ENCODE measurements around the gene SLC2A13.
"Not testable (repeated sequence)": the region's sequence is repeated elsewhere in the genome, so short reads cannot be mapped to it uniquely, and the experiment has no call there.

SLC2A13 gene

GRCh38 chr12:40034712-40035111 is 71.2 kb downstream of the SLC2A13 start:
- Histone ChIP-seq H3K4me3 (ENCODE audit: low read depth, low read length) (no peak overlapping the region), H3K27ac (no peak overlapping the region), H3K27me3 (replicated peaks) (no peaks in the 10 kb centered on the region), H3K36me3 (replicated peaks) (no peaks in the 10 kb centered on the region)
- in situ Hi-C loops (cut with HindIII; ENCODE audit: low pct_ligation_motif_present, low sequenced_read_pairs), result no loop called here
- no peak for DNase-seq
- no peak for TF ChIP-seq CTCF (IDR thresholded peaks at IDR 0.05; ENCODE audit: low read depth, low read length, missing control alignments)

GRCh38 chr12:40034156-40034555 is 71.7 kb downstream of the SLC2A13 start:
- in situ Hi-C loops (cut with HindIII; ENCODE audit: low pct_ligation_motif_present, low sequenced_read_pairs), result no loop called here
- TF ChIP-seq CTCF (IDR thresholded peaks at IDR 0.05; ENCODE audit: low read depth, low read length, missing control alignments), result no peak

GRCh38 chr12:40033242-40033630 is 72.6 kb downstream of the SLC2A13 start:
- TF ChIP-seq CTCF (IDR thresholded peaks at IDR 0.05; ENCODE audit: low read depth, low read length, missing control alignments), result no peak
- no peak for DNase-seq
- no peaks in the 10 kb centered on the region for H3K36me3 ChIP-seq (replicated peaks)
- in situ Hi-C loops (cut with HindIII; ENCODE audit: low pct_ligation_motif_present, low sequenced_read_pairs), result no loop called here
- H3K4me3 ChIP-seq (ENCODE audit: low read depth, low read length), result no peak overlapping the region
- no peaks in the 10 kb centered on the region for H3K27me3 ChIP-seq (replicated peaks)
- no peak overlapping the region for H3K27ac ChIP-seq

More at GRCh38 chr12:40034156-40034555, 71.7 kb downstream of the SLC2A13 start:
- Histone ChIP-seq H3K36me3 (replicated peaks) (no peaks in the 10 kb centered on the region), H3K4me3 (ENCODE audit: low read depth, low read length) (no peak overlapping the region), H3K27ac (no peak overlapping the region), H3K27me3 (replicated peaks) (no peaks in the 10 kb centered on the region)
- no peak for DNase-seq

DNA sequence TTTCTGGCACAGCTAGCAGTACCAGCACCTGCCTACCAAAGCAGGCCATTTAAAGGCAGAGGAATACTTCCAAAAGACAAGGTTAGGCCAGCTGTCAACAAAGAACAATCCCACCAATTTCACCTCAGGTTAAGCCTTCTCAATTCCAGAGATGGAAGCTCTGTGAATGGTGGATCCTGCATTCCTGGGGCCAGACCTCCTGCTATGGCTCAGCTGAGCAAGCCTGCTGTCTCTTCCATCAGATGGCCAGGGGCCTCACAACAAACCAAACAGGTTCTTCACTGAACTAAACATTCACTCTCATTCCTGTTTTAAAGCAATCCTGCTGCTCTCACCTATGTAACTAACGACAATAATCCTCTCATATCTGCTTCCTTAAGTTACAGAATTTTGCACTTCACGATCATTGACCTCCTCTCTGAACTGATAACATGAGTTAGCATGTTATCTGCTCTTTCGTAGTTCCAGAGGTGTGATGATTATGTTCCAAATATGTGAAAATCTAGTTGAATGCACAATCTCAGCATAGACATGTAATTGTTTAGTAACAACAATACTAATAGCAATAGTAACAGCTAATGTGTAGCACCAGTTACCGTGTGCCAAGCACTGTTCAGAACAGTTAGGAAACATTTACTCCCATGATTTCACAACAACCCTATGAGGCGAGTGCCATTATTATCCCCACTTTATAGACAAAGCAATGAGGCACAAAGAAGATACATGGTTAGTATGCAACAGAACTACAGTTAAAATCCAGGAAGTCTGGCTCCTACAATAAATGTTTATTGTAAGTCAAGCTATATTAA is 73.2 kb downstream of the SLC2A13 start:
- DNase-seq, result no peak
- Histone ChIP-seq H3K4me3 (ENCODE audit: low read depth, low read length) (no peak overlapping the region), H3K27me3 (replicated peaks) (no peaks in the 10 kb centered on the region), H3K36me3 (replicated peaks) (no peaks in the 10 kb centered on the region), H3K27ac (no peak overlapping the region)
- TF ChIP-seq CTCF (IDR thresholded peaks at IDR 0.05; ENCODE audit: low read depth, low read length, missing control alignments), result no peak
- in situ Hi-C loops (cut with HindIII; ENCODE audit: low pct_ligation_motif_present, low sequenced_read_pairs), result no loop called here

- TF ChIP-seq CTCF (IDR thresholded peaks at IDR 0.05; ENCODE audit: low read depth, low read length, missing control alignments), result no peak
- no peak overlapping the region for H3K27ac ChIP-seq
- no peak for DNase-seq
- in situ Hi-C loops (cut with HindIII; ENCODE audit: low pct_ligation_motif_present, low sequenced_read_pairs), result no loop called here
- no peaks in the 10 kb centered on the region for H3K27me3 ChIP-seq (replicated peaks)
- no peak overlapping the region for H3K4me3 ChIP-seq (ENCODE audit: low read depth, low read length)
- no peaks in the 10 kb centered on the region for H3K36me3 ChIP-seq (replicated peaks)
These were observed 73.9 kb downstream of the SLC2A13 start for GRCh38 chr12:40031965-40032364.

DNA sequence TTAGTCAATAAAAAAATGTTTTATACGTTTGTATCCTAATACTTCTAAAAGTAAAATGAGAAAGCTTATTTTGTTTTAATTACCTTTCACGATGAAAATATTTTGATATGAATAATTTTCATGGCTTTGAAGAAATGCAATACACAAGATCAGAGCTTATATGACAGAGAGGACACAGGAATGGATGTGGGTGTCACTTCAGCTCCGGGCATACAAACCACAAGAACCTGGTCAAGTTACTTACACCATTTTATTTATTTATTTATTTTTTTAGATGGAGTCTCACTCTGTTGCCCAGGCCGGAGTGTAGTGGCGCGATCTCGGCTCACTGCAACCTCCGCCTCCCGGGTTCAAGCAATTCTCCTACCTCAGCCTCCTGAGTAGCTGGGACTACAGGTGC is 74.9 kb downstream of the SLC2A13 start:
- H3K4me3 ChIP-seq (ENCODE audit: low read depth, low read length); in situ Hi-C loops (cut with HindIII; ENCODE audit: low pct_ligation_motif_present, low sequenced_read_pairs); H3K27me3 ChIP-seq (replicated peaks); H3K36me3 ChIP-seq (replicated peaks); DNase-seq; H3K27ac ChIP-seq: not testable (repeated sequence)
